Epithelial cell of proximal tubule (primary cell): ENCODE measurements around the gene DOCK2. TPM values are rescaled to one million over a fixed set of nuclear protein-coding genes. Genes with fewer than 3 reads are reported as not detected.
"Not testable (repeated sequence)": the region's sequence is repeated elsewhere in the genome, so short reads cannot be mapped to it uniquely, and the experiment has no call there.

Experiments
- DNase-seq: peaks from one replicate; pipeline ENCODE4 v3.0.0-alpha.2; 2011; ENCODE audit warnings: low read depth
- H3K4me3 ChIP-seq: 2 replicates; pipeline ENCODE4 v1.5.1; 2011; ENCODE audit warnings: low read depth, mild to moderate bottlenecking, low read length
- total RNA-seq: library from RNA; depleted of rRNA; stranded (reverse); fragments of >200 nt; gene quantifications from 2 replicates; pipeline ENCODE4 v1.2.3, GENCODE V29; 2015
- TF ChIP-seq, protein P1 (sequence below): conservative IDR thresholded peaks from 2 replicates; pipeline ENCODE4 v1.5.1; 2012; ENCODE audit warnings: low read depth, mild to moderate bottlenecking, low read length

The DOCK2 gene
- total RNA-seq, 1 donor from 2014 or later = 30.4 TPM

DNA sequence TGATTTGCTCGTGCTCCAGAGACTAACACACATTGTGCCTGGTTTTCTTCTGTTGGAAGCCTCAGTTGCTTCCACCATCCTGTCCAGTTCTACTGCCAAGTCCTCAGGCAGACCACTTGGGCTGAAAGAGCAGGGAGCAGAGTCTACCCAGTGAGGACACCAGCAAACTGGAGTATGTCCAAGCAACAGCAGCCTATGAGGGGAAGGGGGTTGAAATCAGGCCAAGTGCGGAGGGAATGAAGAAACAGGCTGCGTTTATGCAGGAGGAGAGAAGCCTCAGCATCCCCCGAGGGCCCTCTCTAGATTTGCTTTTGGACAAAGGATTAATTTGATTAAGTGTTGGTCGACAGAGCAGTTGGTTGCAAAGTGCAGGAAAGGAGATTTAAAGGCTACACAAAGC, 14.5 kb downstream of the DOCK2 start:
- DNase-seq = no peak
- no peak overlapping the region for H3K4me3 ChIP-seq
- TF ChIP-seq, protein P1, sequence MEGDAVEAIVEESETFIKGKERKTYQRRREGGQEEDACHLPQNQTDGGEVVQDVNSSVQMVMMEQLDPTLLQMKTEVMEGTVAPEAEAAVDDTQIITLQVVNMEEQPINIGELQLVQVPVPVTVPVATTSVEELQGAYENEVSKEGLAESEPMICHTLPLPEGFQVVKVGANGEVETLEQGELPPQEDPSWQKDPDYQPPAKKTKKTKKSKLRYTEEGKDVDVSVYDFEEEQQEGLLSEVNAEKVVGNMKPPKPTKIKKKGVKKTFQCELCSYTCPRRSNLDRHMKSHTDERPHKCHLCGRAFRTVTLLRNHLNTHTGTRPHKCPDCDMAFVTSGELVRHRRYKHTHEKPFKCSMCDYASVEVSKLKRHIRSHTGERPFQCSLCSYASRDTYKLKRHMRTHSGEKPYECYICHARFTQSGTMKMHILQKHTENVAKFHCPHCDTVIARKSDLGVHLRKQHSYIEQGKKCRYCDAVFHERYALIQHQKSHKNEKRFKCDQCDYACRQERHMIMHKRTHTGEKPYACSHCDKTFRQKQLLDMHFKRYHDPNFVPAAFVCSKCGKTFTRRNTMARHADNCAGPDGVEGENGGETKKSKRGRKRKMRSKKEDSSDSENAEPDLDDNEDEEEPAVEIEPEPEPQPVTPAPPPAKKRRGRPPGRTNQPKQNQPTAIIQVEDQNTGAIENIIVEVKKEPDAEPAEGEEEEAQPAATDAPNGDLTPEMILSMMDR = no peak

DNA sequence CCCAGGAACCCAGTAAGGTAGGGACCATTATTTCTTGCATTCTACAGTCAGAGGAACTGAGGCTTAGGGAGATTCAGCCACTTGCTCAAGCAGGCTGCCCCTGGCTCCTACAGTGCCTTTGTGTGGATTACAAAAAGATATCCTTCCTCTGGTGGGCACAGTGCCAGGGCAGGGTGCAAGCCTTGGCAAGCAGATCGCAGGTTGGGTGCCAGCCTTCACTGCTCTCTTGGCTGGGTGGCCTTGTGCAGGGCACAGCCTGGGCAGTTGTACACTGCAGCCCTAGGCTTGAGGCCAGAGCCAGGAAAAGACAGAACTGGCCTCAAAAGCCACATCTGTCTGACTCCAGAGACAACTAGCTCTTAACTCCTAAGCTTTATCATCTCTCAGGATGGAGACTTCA, 15.0 kb downstream of the DOCK2 start:
- no peak overlapping the region for H3K4me3 ChIP-seq
- TF ChIP-seq, protein P1 = no peak
- DNase-seq = no peak

DNA sequence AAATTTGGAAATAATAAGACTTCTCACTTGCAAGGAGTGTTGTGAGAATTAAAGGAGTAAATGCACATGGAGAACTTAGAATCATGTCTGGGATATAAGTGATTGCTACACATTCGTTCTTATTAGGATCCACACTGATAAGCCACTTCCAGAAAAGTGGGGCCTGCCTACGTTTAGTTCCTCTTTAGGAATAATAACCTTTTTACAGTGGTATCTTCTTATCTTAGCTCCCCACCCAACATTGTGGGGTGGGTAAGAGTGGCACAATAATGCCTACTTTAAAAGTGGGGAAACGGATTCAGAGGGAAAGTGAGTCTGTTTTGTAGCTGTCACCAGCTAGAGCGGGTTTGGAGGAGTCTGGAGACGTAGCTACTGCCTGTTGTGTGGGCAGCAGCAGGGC, 16.0 kb downstream of the DOCK2 start:
- TF ChIP-seq, protein P1 = no peak
- no peak overlapping the region for H3K4me3 ChIP-seq
- DNase-seq = no peak

DNA sequence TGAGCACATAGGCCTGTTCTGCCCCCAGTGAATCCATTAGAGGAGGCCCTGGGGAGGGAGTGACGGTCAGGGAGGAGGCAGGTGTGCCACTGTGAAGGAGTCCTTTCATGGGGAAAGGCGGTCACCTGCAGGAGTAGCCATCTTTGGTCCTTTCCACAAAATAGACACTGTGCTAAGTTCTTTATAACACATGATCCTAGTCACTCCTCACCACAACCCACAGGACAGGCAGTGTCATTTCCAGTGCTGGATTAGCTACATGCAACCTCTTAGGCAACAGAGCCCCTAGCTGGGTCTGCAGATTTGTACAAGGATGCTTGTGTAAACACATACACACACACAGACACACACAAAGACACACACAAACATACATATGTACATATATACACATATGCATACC, 18.3 kb downstream of the DOCK2 start:
- TF ChIP-seq, protein P1 = no peak
- no peak overlapping the region for H3K4me3 ChIP-seq
- DNase-seq = no peak

DNA sequence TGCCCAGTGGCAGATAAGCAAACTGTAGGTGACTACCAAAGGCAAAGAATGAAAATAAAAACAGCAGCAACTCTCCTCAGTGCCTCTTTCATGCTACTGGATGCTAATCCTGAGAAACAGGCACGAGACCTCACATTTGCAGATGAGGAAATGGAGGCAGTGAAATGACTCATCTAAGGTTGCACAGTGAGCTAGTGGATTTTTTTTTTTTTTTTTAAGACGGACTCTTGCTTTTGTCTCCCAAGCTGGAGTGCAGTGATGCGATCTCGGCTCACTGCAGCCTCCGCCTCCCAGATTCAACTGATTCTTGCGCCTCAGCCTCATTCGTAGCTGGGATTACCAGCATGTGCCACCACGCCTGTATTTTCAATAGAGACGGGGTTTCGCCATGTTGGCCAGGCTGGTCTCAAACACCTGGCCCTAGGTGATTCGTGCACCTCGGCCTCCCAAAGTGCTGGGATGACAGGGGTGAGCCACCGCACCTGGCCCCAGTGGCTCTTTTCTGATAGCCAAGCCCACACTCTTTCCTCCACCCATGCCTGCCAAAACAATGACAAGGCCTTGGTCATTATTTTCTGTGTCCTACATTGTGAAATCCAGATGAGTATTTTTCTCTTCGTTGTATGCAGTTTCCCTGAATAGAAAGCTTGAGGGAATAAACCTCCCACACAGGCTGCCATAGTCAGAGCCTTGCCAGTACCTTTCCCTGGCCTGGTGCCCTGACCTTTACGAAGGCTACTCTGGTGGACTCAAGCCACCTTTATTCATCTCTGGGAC, 19.2 kb downstream of the DOCK2 start:
- no peak overlapping the region for H3K4me3 ChIP-seq
- DNase-seq = no peak
- TF ChIP-seq, protein P1 = no peak

DNA sequence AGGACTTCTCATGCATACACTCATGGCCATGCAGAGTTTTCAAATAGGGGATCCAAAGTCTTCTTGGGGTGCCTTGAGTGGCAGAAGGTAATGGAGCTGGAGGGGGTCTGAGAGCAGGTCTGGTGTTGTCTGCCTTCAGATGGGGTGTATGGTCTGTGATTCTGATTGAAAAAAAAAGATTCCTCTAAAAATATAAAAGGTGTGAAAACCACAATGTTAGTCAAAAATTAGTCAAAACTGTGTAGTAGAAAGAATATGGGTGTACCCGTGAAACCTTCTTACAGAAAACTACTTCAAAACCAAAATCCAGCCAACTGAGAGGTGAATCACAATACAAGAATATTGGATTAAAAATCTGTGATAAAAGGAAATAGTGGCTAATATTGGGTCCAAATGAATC, 20.1 kb downstream of the DOCK2 start:
- no peak overlapping the region for H3K4me3 ChIP-seq
- DNase-seq = no peak
- TF ChIP-seq, protein P1 = no peak

DNA sequence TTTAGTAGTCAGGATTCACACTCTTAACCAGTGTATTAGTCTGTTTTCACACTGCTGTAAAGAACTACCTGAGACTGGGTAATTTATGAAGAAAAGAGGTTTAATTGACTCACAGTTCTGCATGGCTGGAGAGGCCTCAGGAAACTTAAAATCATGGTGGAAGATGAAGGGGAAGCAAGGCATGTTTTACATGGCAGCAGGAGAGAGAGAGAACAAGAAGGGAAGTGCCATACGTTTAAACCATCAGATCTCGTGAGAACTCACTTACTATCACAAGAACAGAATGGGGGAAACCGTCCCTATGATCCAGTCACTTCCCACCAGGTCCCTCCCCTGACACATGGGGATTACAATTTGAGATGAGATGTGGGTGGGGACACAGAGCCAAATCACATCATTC, 25.4 kb downstream of the DOCK2 start:
- not testable (repeated sequence) for DNase-seq

More for the DNA sequence above, 25.4 kb downstream of the DOCK2 start:
- not testable (repeated sequence) for H3K4me3 ChIP-seq
